ENCODE measurements around the gene HADHB.
"Not testable (repeated sequence)": the region's sequence is repeated elsewhere in the genome, so short reads cannot be mapped to it uniquely, and the experiment has no call there.

Gene HADHB

DNA sequence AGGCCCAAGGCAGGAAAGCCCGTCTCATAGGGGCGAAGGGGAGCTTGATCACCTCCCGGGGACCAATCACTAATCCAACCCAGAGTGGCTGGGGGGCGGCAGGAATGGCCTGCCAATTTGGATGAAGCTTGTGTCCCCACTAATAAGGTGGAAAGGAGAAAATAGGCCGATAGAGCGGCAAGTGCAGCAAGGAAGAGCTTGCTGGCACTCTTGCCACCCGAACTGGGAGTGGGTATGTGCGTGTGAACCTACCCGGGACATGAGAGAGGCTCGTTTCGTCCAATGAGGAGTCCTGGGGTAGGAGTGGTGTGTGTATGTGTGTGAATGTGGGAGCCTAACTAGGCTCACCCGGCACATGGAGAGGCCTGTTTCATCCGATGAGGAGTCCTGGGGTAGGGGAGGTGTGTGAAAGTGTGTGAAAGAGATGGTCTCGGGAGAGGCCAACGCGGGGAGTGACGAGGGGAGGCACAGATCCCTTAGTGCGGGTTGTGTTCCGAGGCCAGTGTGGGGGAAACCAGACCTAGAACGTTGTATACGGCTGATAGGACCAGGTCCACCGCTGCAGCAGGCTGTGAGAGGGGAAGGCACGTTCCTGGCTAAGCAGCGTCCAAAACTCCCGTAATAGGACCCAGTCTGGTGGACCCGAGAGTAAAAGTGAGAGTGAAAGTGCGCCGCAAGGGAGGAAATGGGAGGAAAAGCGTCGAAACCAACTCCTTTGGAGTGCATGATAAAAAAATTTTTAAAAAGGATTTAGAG lies 54.1 kb downstream of the HADHB start:
- DNase-seq, result no peak

- no peak for DNase-seq
Measured at GRCh38 chr2:26299471-26300101, 54.8 kb downstream of the HADHB start.

DNA sequence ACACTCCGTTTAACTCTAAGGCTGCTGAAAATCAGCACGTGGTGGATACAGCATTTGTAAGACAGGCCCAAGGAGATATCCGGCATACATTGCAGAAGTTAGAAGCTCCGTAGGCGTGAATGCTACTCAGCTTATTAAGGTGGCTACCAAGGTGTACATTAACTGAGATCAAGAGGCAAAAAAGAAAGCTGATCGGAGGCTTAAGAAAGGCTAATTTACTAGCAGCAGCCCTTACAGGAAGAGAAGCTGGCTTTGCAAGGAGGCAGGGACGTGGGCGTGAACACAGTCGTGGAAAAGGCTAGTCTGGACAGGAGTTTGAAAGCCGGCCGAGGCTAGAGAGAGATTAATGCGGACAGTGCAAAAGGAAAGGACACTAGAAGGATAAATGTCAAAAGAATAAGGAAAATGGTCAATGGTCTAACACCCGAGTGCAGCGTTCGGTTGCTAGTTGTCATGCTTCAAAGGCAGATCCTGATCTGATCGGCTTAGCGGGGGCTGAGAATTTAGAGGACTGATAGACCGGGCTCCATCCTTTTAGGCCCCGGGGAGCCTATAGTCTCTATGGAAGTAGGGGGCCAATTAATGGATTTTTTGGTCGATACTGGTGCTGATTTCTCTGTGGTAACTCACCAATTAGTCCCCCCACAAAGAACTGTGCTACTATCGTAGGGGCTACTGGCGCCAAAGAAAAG lies 55.6 kb downstream of the HADHB start:
- no peak for DNase-seq

- DNase-seq, result no peak
Measured at GRCh38 chr2:26302846-26303245, 58.1 kb downstream of the HADHB start.

DNA sequence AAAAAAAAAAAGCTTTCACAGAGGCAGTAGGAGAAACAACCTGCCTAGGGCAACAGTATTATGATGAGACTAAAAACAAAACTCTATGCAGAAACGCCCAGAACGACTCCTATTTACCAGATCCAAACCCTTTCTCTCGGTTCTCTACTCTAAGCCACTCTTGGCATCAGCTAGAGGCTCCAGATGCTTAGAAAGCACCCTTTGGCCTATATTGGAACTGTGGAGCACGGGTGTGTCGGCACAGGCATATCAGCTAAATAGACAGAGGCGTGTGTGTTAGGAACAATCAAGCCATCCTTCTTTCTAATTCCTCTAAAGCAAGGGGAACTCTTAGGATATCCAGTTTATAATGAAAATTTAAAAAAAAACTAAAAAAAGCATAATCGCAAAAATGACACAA lies 60.4 kb downstream of the HADHB start:
- not testable (repeated sequence) for DNase-seq

- DNase-seq, result no peak
Measured at GRCh38 chr2:26305540-26305939, 60.8 kb downstream of the HADHB start.

DNA sequence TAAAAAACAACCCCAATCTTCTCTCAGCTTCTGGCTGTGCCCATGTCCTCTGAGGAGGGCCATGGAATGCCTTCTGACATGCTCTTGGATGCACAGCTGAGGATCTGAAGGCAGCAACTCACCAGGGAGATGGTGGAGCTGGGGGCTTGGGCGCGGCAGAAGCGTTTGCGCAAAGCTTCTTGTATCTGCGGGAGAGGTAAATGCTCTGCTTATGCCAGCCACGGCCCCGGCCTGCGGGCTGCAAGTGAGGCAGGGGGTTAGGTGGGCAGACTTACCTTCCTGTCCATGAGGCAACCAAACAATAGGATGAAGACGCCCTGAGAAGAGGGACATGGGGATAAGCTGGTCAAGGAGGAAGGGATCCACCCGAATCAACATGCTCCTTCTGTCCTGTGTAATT lies 65.2 kb downstream of the HADHB start:
- DNase-seq, result no peak

GRCh38 chr2:26312471-26312870 lies 67.7 kb downstream of the HADHB start:
- no peak for DNase-seq

GRCh38 chr2:26313446-26313845 lies 68.7 kb downstream of the HADHB start:
- DNase-seq, result no peak

DNA sequence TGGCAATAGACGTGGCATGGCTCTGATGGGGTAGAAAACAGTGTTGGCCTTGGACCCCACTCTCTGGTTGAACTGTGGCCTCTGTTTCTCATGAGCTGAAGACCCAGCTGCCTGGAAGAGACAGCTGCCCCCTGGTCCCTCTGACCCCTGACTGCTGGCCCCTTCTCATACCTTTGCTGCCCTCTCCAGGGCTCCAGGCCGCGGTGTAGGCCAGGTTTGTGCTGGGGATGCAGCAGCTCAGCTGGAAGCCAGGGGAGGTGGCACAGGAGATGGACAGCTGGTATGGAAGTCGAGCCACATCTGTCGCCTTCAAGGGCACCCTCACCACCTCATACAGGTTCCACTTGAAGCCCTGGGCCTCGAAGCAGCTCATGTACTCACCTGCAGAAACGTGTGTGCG lies 69.5 kb downstream of the HADHB start:
- DNase-seq, result no peak

DNA sequence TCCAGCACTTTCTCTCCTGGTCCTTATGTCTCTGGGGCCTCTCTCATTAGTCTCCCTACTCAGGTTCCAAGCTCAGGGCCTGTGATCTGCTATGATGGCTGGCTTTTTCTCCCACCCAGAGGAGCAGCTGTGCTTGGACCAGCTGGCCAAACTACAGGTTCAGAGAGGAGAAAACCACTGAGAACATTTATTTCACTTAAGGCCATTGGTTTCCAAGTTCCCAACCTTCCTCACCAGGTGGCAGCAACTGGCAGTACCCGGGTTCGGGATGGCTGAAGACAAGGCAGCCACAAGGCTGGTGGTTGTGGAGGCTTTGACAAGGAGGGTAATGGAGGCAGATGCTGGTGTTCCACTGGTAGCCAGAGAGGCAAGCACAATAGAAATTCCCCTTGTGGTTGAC lies 71.3 kb downstream of the HADHB start:
- DNase-seq, result no peak

DNA sequence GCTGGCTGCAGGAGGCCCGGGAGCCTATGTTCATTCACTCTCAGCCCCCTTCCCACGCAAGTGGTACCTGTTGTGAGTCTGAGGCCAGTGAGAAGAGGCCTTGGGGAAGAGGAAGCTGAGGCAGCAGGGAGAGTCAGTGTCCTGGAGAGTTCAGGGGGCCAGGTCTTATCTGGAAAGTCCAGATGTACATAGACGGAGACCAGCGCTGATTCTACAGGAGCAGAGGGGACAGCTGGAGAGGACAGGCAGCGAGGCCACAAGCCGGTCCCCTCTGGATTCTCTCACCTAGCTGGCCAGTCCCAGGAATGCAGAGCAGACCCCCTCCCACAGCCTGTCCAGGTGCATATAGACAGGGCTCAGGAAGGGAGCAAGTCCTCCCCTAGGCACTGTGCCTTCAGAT lies 72.1 kb downstream of the HADHB start:
- DNase-seq, result no peak

DNA sequence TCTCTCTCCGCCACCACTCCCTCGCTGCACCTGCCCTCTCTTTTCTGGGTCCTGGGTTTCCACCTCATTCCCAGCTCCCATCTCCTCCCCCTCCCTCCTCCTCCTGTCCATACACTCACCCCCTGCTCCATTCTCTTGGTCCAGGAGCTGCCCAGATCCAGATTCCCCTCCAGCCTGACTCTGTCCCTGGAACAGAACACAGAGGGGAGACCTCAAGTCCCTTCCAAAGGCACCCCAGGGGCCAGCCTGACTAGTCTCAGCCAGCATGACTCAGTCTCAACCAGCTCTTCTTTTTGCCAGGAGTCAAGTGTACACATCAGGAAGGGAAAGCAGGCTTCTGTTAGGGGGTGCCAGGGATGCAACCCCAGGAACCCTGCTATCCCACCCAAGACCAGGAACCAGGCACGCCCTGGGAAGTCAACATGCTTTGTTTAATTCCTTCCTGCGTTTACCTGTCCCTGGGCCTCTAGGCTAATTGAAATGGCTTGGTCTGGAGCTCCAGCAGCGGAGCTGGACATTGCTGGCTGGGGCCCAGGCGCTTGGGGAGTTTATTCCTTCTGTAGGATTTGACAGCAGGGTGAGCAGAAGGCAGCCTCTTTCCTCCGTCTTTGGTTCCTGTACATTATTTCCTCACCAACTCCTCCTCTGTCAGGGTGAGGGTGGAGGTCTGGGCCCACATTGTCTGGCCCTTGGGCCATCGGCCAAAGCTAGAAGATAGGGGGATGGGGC lies 72.8 kb downstream of the HADHB start:
- DNase-seq, result no peak

GRCh38 chr2:26318950-26319349 lies 74.2 kb downstream of the HADHB start:
- no peak for DNase-seq

- not testable (repeated sequence) for DNase-seq
Measured at GRCh38 chr2:26324479-26324878, 79.7 kb downstream of the HADHB start.

- no peak for DNase-seq
Measured at GRCh38 chr2:26324903-26325302, 80.2 kb downstream of the HADHB start.

DNA sequence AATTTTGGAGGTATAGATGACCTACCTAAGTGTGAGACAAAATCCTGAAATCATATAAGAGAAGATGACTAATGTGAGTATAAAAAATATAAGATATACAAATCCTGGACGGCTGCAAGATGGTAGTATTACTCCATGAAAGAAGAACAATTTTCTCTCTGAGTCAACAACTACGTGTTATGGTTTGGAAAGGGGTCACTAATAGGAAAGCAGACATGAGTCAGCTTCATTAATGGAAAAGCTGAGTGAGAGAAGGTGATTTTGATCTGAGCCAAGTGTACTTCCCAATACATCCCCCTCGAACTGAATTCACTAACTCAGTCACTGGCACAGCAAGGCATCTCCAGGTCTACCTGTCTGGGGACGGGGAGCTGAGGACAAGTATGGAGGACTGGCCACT lies 81.1 kb downstream of the HADHB start:
- DNase-seq, result no peak

GRCh38 chr2:26326514-26326913 lies 81.8 kb downstream of the HADHB start:
- no peak for DNase-seq

GRCh38 chr2:26327291-26328272 lies 82.8 kb downstream of the HADHB start:
- no peak for DNase-seq

- not testable (repeated sequence) for DNase-seq
Measured at GRCh38 chr2:26329083-26329482, 84.3 kb downstream of the HADHB start.

- DNase-seq, result no peak
Measured at GRCh38 chr2:26330114-26330549, 85.4 kb downstream of the HADHB start.

- DNase-seq, result no peak
Measured at GRCh38 chr2:26330604-26331003, 85.9 kb downstream of the HADHB start.

Measured in NCI-H2029 treated with DMSO at 0.1 percent for 48 hours (cell line).